ENCODE data around the gene ANTKMT.
"Not testable (repeated sequence)": the region's sequence is repeated elsewhere in the genome, so short reads cannot be mapped to it uniquely, and the experiment has no call there.

DNA sequence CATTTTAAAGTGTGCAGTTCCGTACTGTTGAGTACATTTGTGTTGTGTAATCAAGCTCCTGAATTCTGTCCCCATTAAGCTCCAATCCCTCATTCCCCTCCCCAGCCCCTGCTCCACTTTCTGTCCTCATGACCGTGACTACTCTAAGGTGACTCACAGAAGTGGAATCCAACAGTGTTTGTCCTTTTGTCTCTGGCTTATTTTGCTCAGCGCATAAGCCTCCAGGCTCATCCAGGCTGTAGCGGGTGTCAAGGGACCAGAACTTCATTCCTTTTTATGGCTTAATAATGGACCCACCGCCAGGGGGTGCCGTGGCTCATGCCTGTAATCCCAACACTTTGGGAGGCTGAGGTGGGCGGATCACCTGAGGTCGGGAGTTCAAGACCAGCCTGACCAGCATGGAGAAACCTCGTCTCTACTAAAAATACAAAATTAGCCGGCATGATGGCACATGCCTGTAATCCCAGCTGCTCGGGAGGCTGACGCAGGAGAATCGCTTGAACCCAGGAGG lies 8.2 kb upstream of the ANTKMT start:
- TF ChIP-seq, protein P1, sequence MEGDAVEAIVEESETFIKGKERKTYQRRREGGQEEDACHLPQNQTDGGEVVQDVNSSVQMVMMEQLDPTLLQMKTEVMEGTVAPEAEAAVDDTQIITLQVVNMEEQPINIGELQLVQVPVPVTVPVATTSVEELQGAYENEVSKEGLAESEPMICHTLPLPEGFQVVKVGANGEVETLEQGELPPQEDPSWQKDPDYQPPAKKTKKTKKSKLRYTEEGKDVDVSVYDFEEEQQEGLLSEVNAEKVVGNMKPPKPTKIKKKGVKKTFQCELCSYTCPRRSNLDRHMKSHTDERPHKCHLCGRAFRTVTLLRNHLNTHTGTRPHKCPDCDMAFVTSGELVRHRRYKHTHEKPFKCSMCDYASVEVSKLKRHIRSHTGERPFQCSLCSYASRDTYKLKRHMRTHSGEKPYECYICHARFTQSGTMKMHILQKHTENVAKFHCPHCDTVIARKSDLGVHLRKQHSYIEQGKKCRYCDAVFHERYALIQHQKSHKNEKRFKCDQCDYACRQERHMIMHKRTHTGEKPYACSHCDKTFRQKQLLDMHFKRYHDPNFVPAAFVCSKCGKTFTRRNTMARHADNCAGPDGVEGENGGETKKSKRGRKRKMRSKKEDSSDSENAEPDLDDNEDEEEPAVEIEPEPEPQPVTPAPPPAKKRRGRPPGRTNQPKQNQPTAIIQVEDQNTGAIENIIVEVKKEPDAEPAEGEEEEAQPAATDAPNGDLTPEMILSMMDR (IDR thresholded peaks at IDR 0.05; ENCODE audit: control extremely low read depth in 1 of 3, insufficient read depth in 1 of 3, low read depth in 1 of 3, low read length in 3 of 3), result peak; percentile 38 to 55 (median 44)
- not testable (repeated sequence) for TF ChIP-seq E2F6 (IDR thresholded peaks at IDR 0.05); SIRT6 (IDR thresholded peaks at IDR 0.05; ENCODE audit: low read length); JUN (IDR thresholded peaks at IDR 0.05; ENCODE audit: low read depth, low read length); CTBP2 (IDR thresholded peaks at IDR 0.05; ENCODE audit: borderline replicate concordance, insufficient read depth, insufficient read length, low read length); NRF1 (IDR thresholded peaks at IDR 0.05; ENCODE audit: low read depth, low read length); EP300 (IDR thresholded peaks at IDR 0.05; ENCODE audit: borderline replicate concordance in 1 of 2, low read depth in 2 of 2, low read length in 2 of 2); SIN3A (conservative IDR thresholded peaks at IDR 0.05 in 1 of 2, IDR thresholded peaks at IDR 0.05 in 1 of 2; ENCODE audit: low read depth in 1 of 2, low read length in 2 of 2); SUZ12 (IDR thresholded peaks at IDR 0.05; ENCODE audit: low read length); CBX5 (IDR thresholded peaks at IDR 0.05; ENCODE audit: low read depth, low read length); JUND (IDR thresholded peaks at IDR 0.05; ENCODE audit: low read length); MAX (IDR thresholded peaks at IDR 0.05)
